Endothelial cell (in vitro differentiated cells): ENCODE measurements around the gene GLIPR1L1. TPM values are rescaled to one million over a fixed set of nuclear protein-coding genes. Genes with fewer than 3 reads are reported as not detected.

ENCODE experiments used
- DNase-seq: peaks from one replicate; pipeline ENCODE4 v3.0.0; 2021; ENCODE audit warnings: low spot score
- H3K27ac Mint-ChIP-seq: one replicate; pipeline ENCODE4 v1.8.0; 2021; ENCODE audit warnings: mixed read lengths, inconsistent platforms; ENCODE audit not compliant: unreplicated experiment
- H3K27me3 Mint-ChIP-seq: one replicate; pipeline ENCODE4 v1.8.0; 2021; ENCODE audit warnings: mild to moderate bottlenecking, moderate library complexity, mixed read lengths, inconsistent platforms; ENCODE audit not compliant: unreplicated experiment
- H3K36me3 Mint-ChIP-seq: one replicate; pipeline ENCODE4 v1.8.0; 2021; ENCODE audit warnings: mild to moderate bottlenecking, low read depth, mixed read lengths, inconsistent platforms; ENCODE audit not compliant: unreplicated experiment
- H3K4me1 Mint-ChIP-seq: one replicate; pipeline ENCODE4 v1.8.0; 2021; ENCODE audit warnings: mild to moderate bottlenecking, mixed read lengths, inconsistent platforms; ENCODE audit not compliant: unreplicated experiment
- H3K4me3 Mint-ChIP-seq: one replicate; pipeline ENCODE4 v1.8.0; 2021; ENCODE audit warnings: mild to moderate bottlenecking, mixed read lengths, inconsistent platforms; ENCODE audit not compliant: unreplicated experiment
- H3K9me3 Mint-ChIP-seq: one replicate; pipeline ENCODE4 v1.8.0; 2021; ENCODE audit warnings: mixed read lengths, inconsistent platforms; ENCODE audit not compliant: unreplicated experiment
- total RNA-seq: library from RNA; stranded (reverse); fragmentation: NEBNext Ultra II Directional; extraction: Animal tissue kit (Norgen Biotek cat#: 25700); gene quantifications from one replicate; pipeline ENCODE4 v1.2.1, GENCODE V29; 2021; ENCODE audit not compliant: unreplicated experiment
- TF ChIP-seq, protein P1 (sequence below): fragments of 200-600 bp; sonication (generic); IDR thresholded peaks from one replicate; pipeline ENCODE4 v1.5.0; 2021; ENCODE audit warnings: antibody characterized with exemption; ENCODE audit not compliant: unreplicated experiment

The GLIPR1L1 gene
- total RNA-seq, 1 donor from 2014 or later, result not detected

DNA sequence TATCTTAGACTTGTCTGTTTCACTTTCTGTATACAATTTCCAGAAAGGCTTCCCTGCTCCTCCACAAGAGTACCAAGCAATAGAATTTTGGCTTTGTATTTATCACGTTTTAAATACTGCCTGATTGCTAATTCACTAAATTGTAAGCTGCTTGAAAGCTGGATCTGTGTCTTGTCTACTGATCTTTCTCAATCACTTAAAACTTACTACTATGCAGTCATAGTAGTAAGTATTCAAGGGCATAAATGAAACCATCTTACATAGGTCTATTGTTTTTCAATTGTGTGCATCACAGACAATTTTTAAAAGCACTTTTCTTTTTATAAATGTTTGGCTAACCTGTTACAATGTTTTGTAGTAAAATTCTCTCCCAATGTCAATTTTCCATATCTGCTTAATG is 55.2 kb downstream of the GLIPR1L1 start:
- TF ChIP-seq, protein P1, sequence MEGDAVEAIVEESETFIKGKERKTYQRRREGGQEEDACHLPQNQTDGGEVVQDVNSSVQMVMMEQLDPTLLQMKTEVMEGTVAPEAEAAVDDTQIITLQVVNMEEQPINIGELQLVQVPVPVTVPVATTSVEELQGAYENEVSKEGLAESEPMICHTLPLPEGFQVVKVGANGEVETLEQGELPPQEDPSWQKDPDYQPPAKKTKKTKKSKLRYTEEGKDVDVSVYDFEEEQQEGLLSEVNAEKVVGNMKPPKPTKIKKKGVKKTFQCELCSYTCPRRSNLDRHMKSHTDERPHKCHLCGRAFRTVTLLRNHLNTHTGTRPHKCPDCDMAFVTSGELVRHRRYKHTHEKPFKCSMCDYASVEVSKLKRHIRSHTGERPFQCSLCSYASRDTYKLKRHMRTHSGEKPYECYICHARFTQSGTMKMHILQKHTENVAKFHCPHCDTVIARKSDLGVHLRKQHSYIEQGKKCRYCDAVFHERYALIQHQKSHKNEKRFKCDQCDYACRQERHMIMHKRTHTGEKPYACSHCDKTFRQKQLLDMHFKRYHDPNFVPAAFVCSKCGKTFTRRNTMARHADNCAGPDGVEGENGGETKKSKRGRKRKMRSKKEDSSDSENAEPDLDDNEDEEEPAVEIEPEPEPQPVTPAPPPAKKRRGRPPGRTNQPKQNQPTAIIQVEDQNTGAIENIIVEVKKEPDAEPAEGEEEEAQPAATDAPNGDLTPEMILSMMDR, result no peak
- Mint-ChIP-seq H3K27ac (no peak overlapping the region), H3K9me3 (no peaks in the 10 kb centered on the region), H3K27me3 (no peaks in the 10 kb centered on the region), H3K4me3 (no peak overlapping the region), H3K36me3 (no peaks in the 10 kb centered on the region), H3K4me1 (peaks cover 4% of the 10 kb centered on the region)
- no peak for DNase-seq

- Mint-ChIP-seq H3K4me3 (no peak overlapping the region), H3K9me3 (no peaks in the 10 kb centered on the region), H3K36me3 (no peaks in the 10 kb centered on the region), H3K4me1 (peaks cover 4% of the 10 kb centered on the region), H3K27ac (no peak overlapping the region), H3K27me3 (no peaks in the 10 kb centered on the region)
- DNase-seq, result no peak
- TF ChIP-seq, protein P1, result no peak
Measured at GRCh38 chr12:75390156-75390898, 55.9 kb downstream of the GLIPR1L1 start.

GRCh38 chr12:75390899-75391538 is 56.5 kb downstream of the GLIPR1L1 start, which contains the start of gene GLIPR1L2:
TSS of gene GLIPR1L2 (plus strand) at chr12:75391089. CDS start at chr12:75391117, 28 bp downstream.
- Mint-ChIP-seq H3K27ac (peak within 1 kb of the TSS; percentile 88), H3K4me1 (peaks cover 4% of the 10 kb centered on the region), H3K36me3 (no peaks in the 10 kb centered on the region), H3K9me3 (no peaks in the 10 kb centered on the region), H3K4me3 (peak within 1 kb of the TSS; percentile 90), H3K27me3 (no peaks in the 10 kb centered on the region)
- TF ChIP-seq, protein P1, result peak; percentile 69
- DNase-seq, result peak; percentile 96

DNA sequence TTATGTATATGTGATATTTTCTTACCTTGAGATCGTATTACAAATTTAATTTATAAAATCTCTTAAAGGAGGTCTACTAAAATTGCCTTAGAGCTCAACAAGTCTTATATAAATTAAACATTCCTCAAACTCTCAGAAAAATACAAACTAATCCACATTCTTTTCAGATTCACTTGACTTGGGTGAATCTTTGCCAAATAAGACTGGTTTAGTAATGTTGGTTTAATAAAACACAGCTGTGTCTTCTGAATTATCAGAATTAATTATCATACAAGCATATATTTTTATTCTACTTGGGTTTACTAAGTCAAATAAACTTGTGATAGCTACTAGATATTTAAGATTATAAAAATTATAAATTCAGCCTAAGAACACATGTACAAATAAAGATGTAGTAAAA is 69.8 kb downstream of the GLIPR1L1 start:
- Mint-ChIP-seq H3K4me1 (peaks cover 5% of the 10 kb centered on the region), H3K27ac (no peak overlapping the region), H3K27me3 (peaks cover 2% of the 10 kb centered on the region), H3K9me3 (no peaks in the 10 kb centered on the region), H3K4me3 (no peak overlapping the region), H3K36me3 (no peaks in the 10 kb centered on the region)
- no peak for DNase-seq
- TF ChIP-seq, protein P1, result no peak

DNA sequence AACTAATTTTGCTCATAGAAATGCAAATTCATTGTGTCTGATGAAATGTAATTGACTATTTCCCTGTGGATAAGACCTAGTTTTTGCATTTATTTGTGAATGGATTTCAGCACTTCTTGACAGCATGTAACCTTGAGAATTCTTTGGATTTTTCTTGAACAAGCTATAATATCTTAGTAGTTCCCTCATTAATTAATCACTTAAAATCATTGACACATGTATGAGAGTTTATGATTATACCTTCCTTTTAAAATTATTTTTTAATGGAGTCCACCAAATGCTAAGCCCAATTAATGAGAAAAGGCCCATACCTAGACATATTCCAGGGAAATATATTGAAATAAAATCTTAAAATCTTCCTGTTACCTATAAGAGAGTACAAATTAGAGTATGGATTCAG is 73.2 kb downstream of the GLIPR1L1 start:
- H3K9me3 Mint-ChIP-seq, result no peaks in the 10 kb centered on the region
- H3K4me1 Mint-ChIP-seq, result peaks cover 5% of the 10 kb centered on the region
- no peak overlapping the region for H3K27ac Mint-ChIP-seq
- H3K4me3 Mint-ChIP-seq, result no peak overlapping the region
- no peaks in the 10 kb centered on the region for H3K36me3 Mint-ChIP-seq
- H3K27me3 Mint-ChIP-seq, result no peaks in the 10 kb centered on the region
- no peak for DNase-seq
- TF ChIP-seq, protein P1, result no peak
